C1 segment of cervical spinal cord (tissue), 14 donors: ENCODE results near the gene MSN.
"Not testable (repeated sequence)": the region's sequence is repeated elsewhere in the genome, so short reads cannot be mapped to it uniquely, and the experiment has no call there.

Experiments used
- DNase-seq, 14 donors: peaks; one replicate each; lab custom pipeline; 2025; lab: John Stamatoyannopoulos, UW

Gene MSN

GRCh38 chrX:65667503-65668376, at the start of gene MSN:
Gene MSN, plus strand, starts transcription at chrX:65667654. Its CDS starts 188 bp downstream, at chrX:65667842.
- peak in 11 of 14 donors; percentile 13 to 71 (median 52) for DNase-seq

GRCh38 chrX:65620096-65620705, 47.3 kb upstream of the MSN start:
- not testable (repeated sequence) for DNase-seq

GRCh38 chrX:65630771-65631170, 36.7 kb upstream of the MSN start:
- no peak for DNase-seq

- no peak for DNase-seq
Observed at GRCh38 chrX:65633826-65634225, 33.6 kb upstream of the MSN start.

GRCh38 chrX:65634732-65635131, 32.7 kb upstream of the MSN start:
- no peak for DNase-seq

- DNase-seq, result no peak
Observed at GRCh38 chrX:65635378-65635777, 32.1 kb upstream of the MSN start.

GRCh38 chrX:65635822-65636221, 31.6 kb upstream of the MSN start:
- DNase-seq, result no peak

- not testable (repeated sequence) for DNase-seq
Observed at GRCh38 chrX:65636261-65636660, 31.2 kb upstream of the MSN start.

GRCh38 chrX:65637335-65637734, 30.1 kb upstream of the MSN start:
- DNase-seq, result no peak

GRCh38 chrX:65642914-65643491, 24.5 kb upstream of the MSN start:
- no peak for DNase-seq

- DNase-seq, result no peak
Observed at GRCh38 chrX:65643531-65644052, 23.9 kb upstream of the MSN start.

GRCh38 chrX:65644621-65645289, 22.7 kb upstream of the MSN start:
- peak in 10 of 14 donors; percentile 4 to 57 (median 14) for DNase-seq

- DNase-seq, result no peak
Observed at GRCh38 chrX:65647801-65648200, 19.7 kb upstream of the MSN start.

- no peak for DNase-seq
Observed at GRCh38 chrX:65652098-65652497, 15.4 kb upstream of the MSN start.

- not testable (repeated sequence) for DNase-seq
Observed at GRCh38 chrX:65657009-65657441, 10.4 kb upstream of the MSN start.

- no peak for DNase-seq
Observed at GRCh38 chrX:65657659-65658058, 9.8 kb upstream of the MSN start.

GRCh38 chrX:65658229-65658628, 9.2 kb upstream of the MSN start:
- DNase-seq, result no peak

- no peak for DNase-seq
Observed at GRCh38 chrX:65667157-65667502, 324 bp upstream of the MSN start.

GRCh38 chrX:65668377-65669310, 1.2 kb downstream of the MSN start:
- DNase-seq, result peak in 13 of 14 donors; percentile 0 to 80 (median 26)

GRCh38 chrX:65671286-65671685, 3.8 kb downstream of the MSN start:
- no peak for DNase-seq

GRCh38 chrX:65671966-65672365, 4.5 kb downstream of the MSN start:
- DNase-seq, result no peak
